Measurements from ENCODE around the gene RGS5. TPM values are rescaled to one million over a fixed set of nuclear protein-coding genes. Genes with fewer than 3 reads are reported as not detected.
"Not testable (repeated sequence)": the region's sequence is repeated elsewhere in the genome, so short reads cannot be mapped to it uniquely, and the experiment has no call there.

The RGS5 gene, protein sequence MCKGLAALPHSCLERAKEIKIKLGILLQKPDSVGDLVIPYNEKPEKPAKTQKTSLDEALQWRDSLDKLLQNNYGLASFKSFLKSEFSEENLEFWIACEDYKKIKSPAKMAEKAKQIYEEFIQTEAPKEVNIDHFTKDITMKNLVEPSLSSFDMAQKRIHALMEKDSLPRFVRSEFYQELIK
- total RNA-seq (100 to 1,000 TPM; 120 to 393 (median 207) TPM), polyA plus RNA-seq (100 to 1,000 TPM in 1 of 2 donors, 10 to 100 TPM in 1; 83.9 to 130 TPM)
- long read RNA-seq, donor 1, full-length matches to known transcripts, result 119 of 162 reads
- long read RNA-seq, donor 1, partial matches to known transcripts, result 2 of 162 reads
- long read RNA-seq, donor 1, other reads (novel, unspliced or antisense), result 41 of 162 reads
- long read RNA-seq, donor 2, full-length matches to known transcripts, result 141 of 207 reads
- long read RNA-seq, donor 2, partial matches to known transcripts, result 1 of 207 reads
- long read RNA-seq, donor 2, other reads (novel, unspliced or antisense), result 65 of 207 reads
- long read RNA-seq, donor 3, full-length matches to known transcripts, result 314 of 491 reads
- long read RNA-seq, donor 3, partial matches to known transcripts, result 12 of 491 reads
- long read RNA-seq, donor 3, other reads (novel, unspliced or antisense), result 165 of 491 reads

DNA sequence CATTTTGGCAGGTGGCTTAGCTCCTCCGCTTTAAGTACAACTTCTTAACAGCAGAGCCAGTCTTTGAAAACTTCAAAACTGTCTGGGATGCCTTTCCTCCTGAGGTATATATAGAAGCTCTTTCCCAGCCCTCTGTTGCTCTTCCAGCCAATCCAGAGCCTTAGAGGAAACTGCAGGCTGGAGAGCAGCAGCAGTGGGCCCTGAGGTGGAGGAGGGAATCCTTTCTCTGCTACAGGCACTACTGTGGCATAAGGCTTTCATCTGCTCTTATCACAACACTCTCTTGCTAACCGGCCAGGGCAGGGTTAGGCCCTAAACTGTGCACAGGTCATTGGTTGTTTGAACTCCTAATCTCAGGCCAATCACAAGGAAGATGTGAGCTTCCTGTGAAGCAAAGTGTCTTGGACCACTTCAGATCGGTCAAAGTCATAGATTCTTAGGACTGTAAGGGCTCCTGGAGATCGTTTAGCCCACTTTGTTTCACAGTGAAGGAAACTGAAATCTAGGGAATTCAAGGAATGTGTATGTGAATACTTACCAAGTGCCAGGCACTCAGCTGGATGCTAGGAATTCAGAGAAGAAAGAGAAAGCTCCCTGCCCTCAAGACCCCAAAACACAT, at the start of gene RGS5:
TSS of gene RGS5 (minus strand) at position 84 of the 619 bp plus-strand sequence. CDS start at position 3, 81 bp downstream.
- Histone ChIP-seq H3K4me3 (peak within 1 kb of the TSS in 9 of 10 donors; percentile 18 to 53 (median 36)), H3K9me3 (no peaks in the 10 kb centered on the region), H3K4me1 (peaks cover 0 to 20% (median 0%) of the 10 kb centered on the region in 9 donors), H3K27ac (peak within 1 kb of the TSS in 5 of 10 donors; percentile 26 to 57 (median 33)), H3K36me3 (no peaks in the 10 kb centered on the region), H3K27me3 (no peaks in the 10 kb centered on the region)
- peak; percentile 9 to 18 for DNase-seq
- ATAC-seq, result peak; percentile 62 to 93 (median 85)
- TF ChIP-seq, protein P1, sequence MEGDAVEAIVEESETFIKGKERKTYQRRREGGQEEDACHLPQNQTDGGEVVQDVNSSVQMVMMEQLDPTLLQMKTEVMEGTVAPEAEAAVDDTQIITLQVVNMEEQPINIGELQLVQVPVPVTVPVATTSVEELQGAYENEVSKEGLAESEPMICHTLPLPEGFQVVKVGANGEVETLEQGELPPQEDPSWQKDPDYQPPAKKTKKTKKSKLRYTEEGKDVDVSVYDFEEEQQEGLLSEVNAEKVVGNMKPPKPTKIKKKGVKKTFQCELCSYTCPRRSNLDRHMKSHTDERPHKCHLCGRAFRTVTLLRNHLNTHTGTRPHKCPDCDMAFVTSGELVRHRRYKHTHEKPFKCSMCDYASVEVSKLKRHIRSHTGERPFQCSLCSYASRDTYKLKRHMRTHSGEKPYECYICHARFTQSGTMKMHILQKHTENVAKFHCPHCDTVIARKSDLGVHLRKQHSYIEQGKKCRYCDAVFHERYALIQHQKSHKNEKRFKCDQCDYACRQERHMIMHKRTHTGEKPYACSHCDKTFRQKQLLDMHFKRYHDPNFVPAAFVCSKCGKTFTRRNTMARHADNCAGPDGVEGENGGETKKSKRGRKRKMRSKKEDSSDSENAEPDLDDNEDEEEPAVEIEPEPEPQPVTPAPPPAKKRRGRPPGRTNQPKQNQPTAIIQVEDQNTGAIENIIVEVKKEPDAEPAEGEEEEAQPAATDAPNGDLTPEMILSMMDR (IDR thresholded peaks at IDR 0.05), result no peak
- intact Hi-C loops (cut with DNase I), result loop anchor here in 2 of 10 donors (10.0 kb wide), 1 partner anchor 102 kb away; no protein-coding TSS in a partner anchor
- 35 to 48% methylated on average over 4 of the region's 4 CpGs for WGBS, 2 donors

DNA sequence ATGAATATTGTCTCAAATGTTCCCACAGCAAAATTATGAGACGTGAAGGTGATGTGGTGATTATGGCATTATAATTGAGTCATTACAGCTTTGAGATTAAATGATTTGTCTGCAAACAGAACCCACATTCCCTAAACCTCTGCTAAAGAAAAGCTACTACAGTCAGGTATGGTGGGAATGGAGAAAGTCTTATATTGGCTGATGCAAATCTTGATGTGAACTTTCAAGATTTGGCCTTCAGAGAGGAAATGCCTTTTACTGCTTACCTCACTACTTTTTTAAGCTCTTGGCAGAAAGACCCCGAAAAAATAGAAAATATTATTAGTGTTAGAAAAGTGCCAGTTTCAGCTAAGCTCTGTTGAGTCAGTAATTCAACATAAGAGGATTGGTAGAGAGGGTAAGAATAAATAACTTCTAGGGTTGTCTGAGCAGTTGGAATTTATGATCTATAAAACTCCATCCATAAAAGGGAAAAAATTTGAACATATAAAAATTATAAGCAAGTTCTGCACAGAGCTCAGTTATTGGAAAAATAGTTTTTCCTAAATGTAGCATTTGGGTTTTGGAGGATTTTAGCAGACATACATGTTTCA, 47.8 kb upstream of the RGS5 start:
- intact Hi-C loops (cut with DNase I), result no loop called here
- H3K27ac ChIP-seq, result no peak overlapping the region
- no peaks in the 10 kb centered on the region for H3K27me3 ChIP-seq
- H3K9me3 ChIP-seq, result no peaks in the 10 kb centered on the region
- DNase-seq, result no peak
- ATAC-seq, result no peak
- H3K4me3 ChIP-seq, result no peak overlapping the region
- H3K4me1 ChIP-seq, result no peaks in the 10 kb centered on the region
- TF ChIP-seq, protein P1 (IDR thresholded peaks at IDR 0.05), result no peak
- 35 to 77% methylated on average over 2 of the region's 2 CpGs for WGBS, 2 donors
- H3K36me3 ChIP-seq, result no peaks in the 10 kb centered on the region

DNA sequence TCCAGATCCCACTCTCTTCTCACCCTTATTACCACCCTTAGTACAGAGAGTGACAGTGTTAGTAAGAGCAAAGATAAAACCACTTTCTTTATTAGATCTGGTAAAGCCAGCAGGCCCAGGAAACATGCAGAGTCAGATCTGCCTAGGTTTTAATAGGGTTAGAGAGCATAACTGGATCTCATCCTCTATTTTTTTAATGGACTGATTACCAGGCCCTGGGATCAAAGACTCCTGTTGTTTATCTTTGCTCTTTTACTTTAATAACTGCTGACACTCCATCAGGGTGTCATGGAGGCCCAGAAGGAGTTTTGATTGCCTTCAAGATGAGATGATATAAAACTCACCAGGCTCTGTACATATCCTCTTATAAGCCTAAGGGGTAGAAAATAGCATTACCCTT, 45.3 kb upstream of the RGS5 start:
- Histone ChIP-seq H3K9me3 (no peaks in the 10 kb centered on the region), H3K27ac (no peak overlapping the region), H3K4me3 (no peak overlapping the region)

DNA sequence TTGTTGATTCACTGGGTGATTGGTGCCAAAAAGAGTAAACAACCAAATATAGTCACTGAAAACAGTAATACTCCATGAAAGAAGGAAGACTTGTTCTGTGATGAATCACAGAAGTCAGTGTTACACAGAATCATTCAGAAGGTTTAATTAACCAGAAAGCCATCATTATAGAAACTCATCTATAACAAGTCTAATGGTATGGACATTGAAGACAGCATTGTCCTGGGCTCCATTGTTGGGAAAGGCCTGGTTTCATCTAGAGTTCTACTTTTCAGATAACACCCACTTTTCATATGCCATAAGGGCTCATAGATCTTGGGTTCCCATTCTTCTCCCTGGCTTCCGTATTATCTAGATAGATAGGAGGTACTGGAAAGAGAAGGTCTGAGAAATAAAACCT, 41.9 kb upstream of the RGS5 start:
- H3K4me1 ChIP-seq; H3K36me3 ChIP-seq; H3K9me3 ChIP-seq; H3K4me3 ChIP-seq; intact Hi-C loops (cut with DNase I); ATAC-seq; H3K27me3 ChIP-seq; DNase-seq; H3K27ac ChIP-seq: not testable (repeated sequence)
- 92 to 93% methylated on average over 1 of the region's 1 CpG for WGBS, 2 donors

More for the DNA sequence above, 45.3 kb upstream of the RGS5 start:
- intact Hi-C loops (cut with DNase I), result no loop called here
- TF ChIP-seq, protein P1 (IDR thresholded peaks at IDR 0.05), result no peak
- no peak for DNase-seq
- no peaks in the 10 kb centered on the region for H3K4me1 ChIP-seq
- no peaks in the 10 kb centered on the region for H3K27me3 ChIP-seq
- ATAC-seq, result no peak
- no peaks in the 10 kb centered on the region for H3K36me3 ChIP-seq

All from heart right ventricle (tissue), 16 donors.